Keratinocyte (primary cell): ENCODE measurements around the gene NBL1. TPM values are rescaled to one million over a fixed set of nuclear protein-coding genes. Genes with fewer than 3 reads are reported as not detected.

Experiments
- DNase-seq: peaks from one replicate; pipeline ENCODE4 v3.0.0-alpha.2; 2011; ENCODE audit warnings: low read depth, missing footprints, low spot score
- FAIRE-seq: peaks from 2 replicates; lab custom pipeline; 2011; peaks lifted over from hg19 to GRCh38; lab: Jason Lieb, UNC
- H2AFZ ChIP-seq: 2 replicates; pipeline ENCODE4 v1.6.0; 2012; ENCODE audit warnings: low read length, control low read depth, inconsistent platforms; ENCODE audit not compliant: control insufficient read depth
- H3K27ac ChIP-seq: 2 replicates; pipeline ENCODE4 v1.5.1; 2011; ENCODE audit warnings: low read length; ENCODE audit not compliant: control insufficient read depth, insufficient read depth
- H3K27me3 ChIP-seq: 3 replicates; pipeline ENCODE4 v1.6.0; 2011; ENCODE audit warnings: low read length; ENCODE audit not compliant: control insufficient read depth, insufficient read depth; ENCODE audit errors: extremely low read depth
- H3K36me3 ChIP-seq, 2 experiments: 2 replicates in 1 of 2; 3 replicates in 1 of 2; pipeline ENCODE4 v1.5.1; 2011; ENCODE audit warnings: low read length in 2 of 2, mild to moderate bottlenecking in 1 of 2; ENCODE audit not compliant: control insufficient read depth in 2 of 2, insufficient read depth in 2 of 2; ENCODE audit errors: extremely low read depth in 1 of 2
- H3K4me1 ChIP-seq: 3 replicates; pipeline ENCODE4 v1.5.1; 2011; ENCODE audit warnings: low read length; ENCODE audit not compliant: control insufficient read depth, insufficient read depth; ENCODE audit errors: extremely low read depth
- H3K4me2 ChIP-seq: 3 replicates; pipeline ENCODE4 v1.6.0; 2011; ENCODE audit warnings: low read depth, low read length; ENCODE audit not compliant: control insufficient read depth, insufficient read depth; ENCODE audit errors: extremely low read depth
- H3K4me3 ChIP-seq, 3 experiments: fragments of 200-600 bp in 1 of 3; sonication (generic) in 1 of 3; 2 replicates in 2 of 3; 3 replicates in 1 of 3; pipeline ENCODE4 v1.5.1; 2011 to 2016; ENCODE audit warnings: low read length in 3 of 3, mild to moderate bottlenecking in 3 of 3, control low read depth in 2 of 3, inconsistent platforms in 1 of 3, low read depth in 1 of 3, mixed read lengths in 1 of 3, mixed run types in 1 of 3, moderate library complexity in 1 of 3; ENCODE audit not compliant: control insufficient read depth in 2 of 3, insufficient read depth in 2 of 3; ENCODE audit errors: extremely low read depth in 1 of 3
- H3K79me2 ChIP-seq: 2 replicates; pipeline ENCODE4 v1.6.0; 2012; ENCODE audit warnings: low read length; ENCODE audit not compliant: control insufficient read depth, insufficient read depth
- H3K9ac ChIP-seq: 3 replicates; pipeline ENCODE4 v1.6.0; 2011; ENCODE audit warnings: low read length; ENCODE audit not compliant: control insufficient read depth, insufficient read depth; ENCODE audit errors: extremely low read depth
- H3K9me1 ChIP-seq: 3 replicates; pipeline ENCODE4 v1.6.0; 2011; ENCODE audit warnings: low read length; ENCODE audit not compliant: control insufficient read depth, insufficient read depth; ENCODE audit errors: extremely low read depth
- H3K9me3 ChIP-seq: 2 replicates; pipeline ENCODE4 v1.5.1; 2012; ENCODE audit warnings: low read depth, low read length; ENCODE audit not compliant: control insufficient read depth
- H4K20me1 ChIP-seq: 3 replicates; pipeline ENCODE4 v1.6.0; 2011; ENCODE audit warnings: low read length; ENCODE audit not compliant: control insufficient read depth, insufficient read depth; ENCODE audit errors: extremely low read depth
- EZH2 ChIP-seq: IDR thresholded peaks from one replicate; pipeline ENCODE4 v1.6.1; 2012; ENCODE audit warnings: inconsistent platforms, mild to moderate bottlenecking, low read length, moderate library complexity
- dilution Hi-C: fragments of 300-500 bp; cut with MboI; formaldehyde crosslinking; loops from one replicate; pipeline ENCODE4 v1.7.0; 2020; ENCODE audit warnings: low sequenced_read_pairs; ENCODE audit not compliant: extremely low pct_ligation_motif_present
- polyA plus RNA-seq, 5 experiments: library from polyadenylated mRNA; depleted of rRNA in 3 of 5; stranded (reverse) in 3 of 5; stranded (forward) in 1 of 5; unstranded in 1 of 5; fragments of >200 nt; gene quantifications; 1 replicate in 1 of 5; 2 replicates in 3 of 5; 3 replicates in 1 of 5; pipeline versions ENCODE4 v1.2.1 to v1.2.3, GENCODE V29; 2011 to 2012; ENCODE audit warnings: missing spikeins in 2 of 5, low read depth in 1 of 5, low replicate concordance in 1 of 5
- TF ChIP-seq, protein P1 (sequence below), 3 experiments: IDR thresholded peaks in 1 of 3; conservative IDR thresholded peaks in 1 of 3; optimal IDR thresholded peaks in 1 of 3; 2 replicates in 2 of 3; 3 replicates in 1 of 3; pipeline versions ENCODE3 to v1.5.1; 2011; ENCODE audit warnings: low read length in 3 of 3, mild to moderate bottlenecking in 3 of 3, moderate library complexity in 2 of 3, control low read depth in 1 of 3, inconsistent platforms in 1 of 3; ENCODE audit not compliant: insufficient read depth in 2 of 3; ENCODE audit errors: extremely low read depth in 1 of 3

Gene NBL1
- polyA plus RNA-seq, 1 donor (not counting 4 experiments of a cell fraction or from before 2014, with no cell fraction given): 74.5 TPM

DNA sequence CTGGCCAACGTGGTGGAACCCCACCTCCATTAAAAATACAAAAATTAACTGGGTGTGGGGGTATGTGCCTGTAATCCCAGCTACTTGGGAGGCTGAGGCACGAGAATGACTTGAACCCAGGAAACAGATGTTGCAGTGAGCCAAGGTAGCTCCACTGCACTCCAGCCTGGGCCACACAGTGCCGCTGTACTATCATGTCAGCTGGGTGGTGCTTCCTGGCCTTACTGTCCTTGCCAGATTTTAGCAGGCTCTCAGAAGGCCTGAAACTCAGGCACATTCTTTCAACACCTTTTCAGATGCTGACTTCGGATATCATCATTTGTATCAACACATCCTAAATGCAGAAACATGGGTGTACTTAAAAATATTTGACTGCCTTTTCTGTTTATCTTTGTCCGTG lies 31.6 kb upstream of the NBL1 start:
- no peak overlapping the region for H3K4me3 ChIP-seq
- no peaks in the 10 kb centered on the region for H3K9me1 ChIP-seq
- FAIRE-seq: no peak
- H3K9ac ChIP-seq: no peak overlapping the region
- H3K4me2 ChIP-seq: no peak overlapping the region
- H3K36me3 ChIP-seq: peaks cover 0 to 8% of the 10 kb centered on the region in 2 experiments
- H4K20me1 ChIP-seq: peaks cover 2% of the 10 kb centered on the region
- H3K27me3 ChIP-seq: no peaks in the 10 kb centered on the region
- no peak overlapping the region for H2AFZ ChIP-seq
- peaks cover 48% of the 10 kb centered on the region for H3K79me2 ChIP-seq
- H3K4me1 ChIP-seq: peaks cover 23% of the 10 kb centered on the region
- H3K9me3 ChIP-seq: no peaks in the 10 kb centered on the region
- TF ChIP-seq EZH2: no peak
- TF ChIP-seq, protein P1, sequence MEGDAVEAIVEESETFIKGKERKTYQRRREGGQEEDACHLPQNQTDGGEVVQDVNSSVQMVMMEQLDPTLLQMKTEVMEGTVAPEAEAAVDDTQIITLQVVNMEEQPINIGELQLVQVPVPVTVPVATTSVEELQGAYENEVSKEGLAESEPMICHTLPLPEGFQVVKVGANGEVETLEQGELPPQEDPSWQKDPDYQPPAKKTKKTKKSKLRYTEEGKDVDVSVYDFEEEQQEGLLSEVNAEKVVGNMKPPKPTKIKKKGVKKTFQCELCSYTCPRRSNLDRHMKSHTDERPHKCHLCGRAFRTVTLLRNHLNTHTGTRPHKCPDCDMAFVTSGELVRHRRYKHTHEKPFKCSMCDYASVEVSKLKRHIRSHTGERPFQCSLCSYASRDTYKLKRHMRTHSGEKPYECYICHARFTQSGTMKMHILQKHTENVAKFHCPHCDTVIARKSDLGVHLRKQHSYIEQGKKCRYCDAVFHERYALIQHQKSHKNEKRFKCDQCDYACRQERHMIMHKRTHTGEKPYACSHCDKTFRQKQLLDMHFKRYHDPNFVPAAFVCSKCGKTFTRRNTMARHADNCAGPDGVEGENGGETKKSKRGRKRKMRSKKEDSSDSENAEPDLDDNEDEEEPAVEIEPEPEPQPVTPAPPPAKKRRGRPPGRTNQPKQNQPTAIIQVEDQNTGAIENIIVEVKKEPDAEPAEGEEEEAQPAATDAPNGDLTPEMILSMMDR (optimal IDR thresholded peaks at IDR 0.05 in 1 of 3, IDR thresholded peaks at IDR 0.05 in 1 of 3, conservative IDR thresholded peaks at IDR 0.05 in 1 of 3; ENCODE audit: extremely low read depth in 1 of 3, insufficient read depth in 2 of 3, low read length in 3 of 3): no peak
- no peak for DNase-seq
- H3K27ac ChIP-seq: no peak overlapping the region
- dilution Hi-C loops: no loop called here

DNA sequence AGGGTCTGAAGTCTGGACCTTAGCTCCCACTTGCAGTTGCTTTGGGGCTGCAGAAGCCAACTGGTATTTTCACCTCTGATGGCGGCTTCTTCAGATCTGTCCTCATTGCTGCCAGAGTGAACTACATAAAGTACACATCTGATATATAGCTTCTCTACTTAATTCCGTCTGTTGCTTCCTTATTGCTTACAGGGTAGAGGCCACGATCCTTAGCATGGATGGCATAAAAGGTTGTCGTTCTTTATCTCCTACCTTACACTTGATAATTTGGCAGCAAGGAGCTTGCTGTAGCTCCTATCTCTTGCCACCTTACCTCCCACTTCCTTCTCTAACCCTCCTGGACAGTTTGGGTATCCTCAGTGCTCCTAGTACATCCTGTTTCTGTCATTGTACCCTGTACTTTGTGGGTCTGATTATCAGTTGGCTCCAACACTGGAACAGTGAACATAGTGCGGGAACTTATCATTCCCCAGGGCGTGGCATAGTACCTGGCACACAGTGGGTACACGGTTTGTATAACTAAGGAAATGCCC lies 30.9 kb upstream of the NBL1 start:
- TF ChIP-seq, protein P1 (optimal IDR thresholded peaks at IDR 0.05 in 1 of 3, IDR thresholded peaks at IDR 0.05 in 1 of 3, conservative IDR thresholded peaks at IDR 0.05 in 1 of 3; ENCODE audit: extremely low read depth in 1 of 3, insufficient read depth in 2 of 3, low read length in 3 of 3): no peak
- TF ChIP-seq EZH2: no peak
- H4K20me1 ChIP-seq: no peaks in the 10 kb centered on the region
- dilution Hi-C loops: no loop called here
- peaks cover 29% of the 10 kb centered on the region for H3K4me1 ChIP-seq
- H3K4me3 ChIP-seq: no peak overlapping the region
- no peaks in the 10 kb centered on the region for H3K27me3 ChIP-seq
- no peak overlapping the region for H3K27ac ChIP-seq
- FAIRE-seq: no peak
- H3K79me2 ChIP-seq: peaks cover 41% of the 10 kb centered on the region
- no peaks in the 10 kb centered on the region for H3K9me3 ChIP-seq
- no peak for DNase-seq
- H3K9ac ChIP-seq: no peak overlapping the region
- H3K4me2 ChIP-seq: no peak overlapping the region
- H2AFZ ChIP-seq: no peak overlapping the region
- peaks cover 0 to 5% of the 10 kb centered on the region in 2 experiments for H3K36me3 ChIP-seq
- no peaks in the 10 kb centered on the region for H3K9me1 ChIP-seq
